ENCODE results near the gene KCNMA1. TPM values are rescaled to one million over a fixed set of nuclear protein-coding genes. Genes with fewer than 3 reads are reported as not detected.

The KCNMA1 gene
- polyA plus RNA-seq, 1 donor: 19.6 TPM

DNA sequence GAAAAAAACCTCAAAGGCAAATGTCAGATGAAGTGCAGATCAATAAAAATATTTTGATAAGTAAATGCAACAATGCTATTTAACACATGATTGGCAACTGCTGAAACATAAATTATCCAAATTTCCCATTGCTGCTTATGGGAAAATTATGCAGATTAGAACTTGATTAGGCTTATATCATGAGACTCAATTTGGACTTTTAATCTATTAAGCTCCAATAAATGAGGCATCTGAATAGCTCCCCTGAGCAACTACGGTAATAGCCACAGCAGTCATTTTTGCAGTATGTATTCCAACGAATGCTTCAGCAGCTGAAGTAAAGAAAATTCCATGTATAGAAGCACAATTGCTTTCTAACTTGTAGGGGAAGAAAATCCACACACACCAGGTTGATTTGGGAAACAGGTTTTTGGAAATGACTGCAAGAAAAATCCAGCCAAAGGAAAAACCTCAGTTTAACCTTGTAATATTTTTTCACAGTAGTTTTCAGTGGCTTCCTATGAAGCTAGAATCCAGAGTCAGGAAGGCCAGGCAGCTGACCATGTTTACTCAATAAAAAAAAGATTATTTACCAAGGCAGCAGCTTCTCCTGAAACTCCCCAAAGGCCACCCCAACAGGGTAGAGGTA, 716.1 kb downstream of the KCNMA1 start:
- Histone ChIP-seq H3K4me1 (ENCODE audit: control insufficient read depth, insufficient read depth, low read length) (no peaks in the 10 kb centered on the region), H3K9me3 (ENCODE audit: control insufficient read depth, low read depth, low read length) (no peaks in the 10 kb centered on the region), H3K27ac (ENCODE audit: low read length) (no peak overlapping the region), H3K27me3 (ENCODE audit: control insufficient read depth, insufficient read depth, low read length) (no peaks in the 10 kb centered on the region), H3K4me3 (ENCODE audit: low read length) (no peak overlapping the region), H3K36me3 (ENCODE audit: control insufficient read depth, insufficient read depth, low read length) (no peaks in the 10 kb centered on the region)
- DNase-seq: no peak
- WGBS (ENCODE audit: insufficient coverage, low lambda C conversion rate): no CpG with 5 or more reads among the region's 2 CpGs

GRCh38 chr10:76920581-76920980, 717.0 kb downstream of the KCNMA1 start:
- no peak overlapping the region for H3K4me3 ChIP-seq (ENCODE audit: low read length)
- no peak for DNase-seq
- no peaks in the 10 kb centered on the region for H3K4me1 ChIP-seq (ENCODE audit: control insufficient read depth, insufficient read depth, low read length)
- H3K27ac ChIP-seq (ENCODE audit: low read length): no peak overlapping the region
- H3K36me3 ChIP-seq (ENCODE audit: control insufficient read depth, insufficient read depth, low read length): no peaks in the 10 kb centered on the region
- no peaks in the 10 kb centered on the region for H3K9me3 ChIP-seq (ENCODE audit: control insufficient read depth, low read depth, low read length)
- H3K27me3 ChIP-seq (ENCODE audit: control insufficient read depth, insufficient read depth, low read length): no peaks in the 10 kb centered on the region
- no CpG with 5 or more reads among the region's 2 CpGs for WGBS (ENCODE audit: insufficient coverage, low lambda C conversion rate)

- Histone ChIP-seq H3K27ac (ENCODE audit: low read length) (no peak overlapping the region), H3K4me1 (ENCODE audit: control insufficient read depth, insufficient read depth, low read length) (no peaks in the 10 kb centered on the region), H3K36me3 (ENCODE audit: control insufficient read depth, insufficient read depth, low read length) (no peaks in the 10 kb centered on the region), H3K27me3 (ENCODE audit: control insufficient read depth, insufficient read depth, low read length) (no peaks in the 10 kb centered on the region), H3K4me3 (ENCODE audit: low read length) (no peak overlapping the region), H3K9me3 (ENCODE audit: control insufficient read depth, low read depth, low read length) (no peaks in the 10 kb centered on the region)
- DNase-seq: no peak
- no CpG with 5 or more reads among the region's 1 CpG for WGBS (ENCODE audit: insufficient coverage, low lambda C conversion rate)
Measured at GRCh38 chr10:76918106-76918505, 719.5 kb downstream of the KCNMA1 start.

DNA sequence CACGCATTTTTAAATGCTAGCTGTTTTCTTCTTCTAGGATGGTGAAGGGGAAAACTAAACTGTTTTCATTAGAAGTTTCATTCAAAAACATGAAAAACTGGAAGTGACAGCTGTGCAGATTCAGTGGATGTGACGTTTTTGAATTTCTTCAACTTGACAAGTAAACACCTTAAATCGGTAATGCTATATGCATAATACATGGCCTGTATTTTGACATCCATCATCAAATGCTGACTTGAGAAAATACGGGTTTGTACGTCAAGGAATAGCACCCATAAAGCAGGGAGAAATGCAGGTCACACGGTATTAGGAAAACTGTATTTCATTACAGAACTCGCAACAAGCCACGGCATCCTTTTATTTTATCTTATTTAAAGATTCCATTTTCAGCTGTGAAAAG, 720.5 kb downstream of the KCNMA1 start:
- no peak for DNase-seq
- Histone ChIP-seq H3K9me3 (ENCODE audit: control insufficient read depth, low read depth, low read length) (no peaks in the 10 kb centered on the region), H3K36me3 (ENCODE audit: control insufficient read depth, insufficient read depth, low read length) (no peaks in the 10 kb centered on the region), H3K27ac (ENCODE audit: low read length) (no peak overlapping the region), H3K4me1 (ENCODE audit: control insufficient read depth, insufficient read depth, low read length) (no peaks in the 10 kb centered on the region), H3K4me3 (ENCODE audit: low read length) (no peak overlapping the region), H3K27me3 (ENCODE audit: control insufficient read depth, insufficient read depth, low read length) (no peaks in the 10 kb centered on the region)
- 96% methylated on average over 3 of the region's 8 CpGs for whole genome bisulfite sequencing (ENCODE audit: insufficient coverage, low lambda C conversion rate)

DNA sequence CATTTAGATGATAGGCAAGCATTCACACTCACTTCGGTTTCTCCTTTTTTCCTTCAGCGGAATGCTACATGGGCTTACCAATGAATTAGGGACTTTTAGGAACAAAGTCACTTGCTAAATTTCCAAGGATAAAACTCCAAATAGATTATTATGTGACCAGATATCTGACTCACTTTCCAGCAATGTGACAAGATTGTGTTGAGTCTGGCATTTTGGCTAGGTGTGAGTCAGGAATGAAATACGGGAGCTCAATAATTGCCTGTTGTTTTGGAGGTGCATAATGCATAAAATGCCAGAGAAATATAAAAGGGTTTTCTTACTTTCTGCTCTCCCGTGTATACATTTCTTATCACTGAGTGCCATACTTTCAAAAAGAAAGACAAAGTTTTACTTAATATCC, 721.1 kb downstream of the KCNMA1 start:
- WGBS (ENCODE audit: insufficient coverage, low lambda C conversion rate): 100% methylated on average over 1 of the region's 4 CpGs
- Histone ChIP-seq H3K27me3 (ENCODE audit: control insufficient read depth, insufficient read depth, low read length) (no peaks in the 10 kb centered on the region), H3K9me3 (ENCODE audit: control insufficient read depth, low read depth, low read length) (no peaks in the 10 kb centered on the region), H3K27ac (ENCODE audit: low read length) (no peak overlapping the region), H3K36me3 (ENCODE audit: control insufficient read depth, insufficient read depth, low read length) (no peaks in the 10 kb centered on the region), H3K4me3 (ENCODE audit: low read length) (no peak overlapping the region), H3K4me1 (ENCODE audit: control insufficient read depth, insufficient read depth, low read length) (no peaks in the 10 kb centered on the region)
- no peak for DNase-seq

DNA sequence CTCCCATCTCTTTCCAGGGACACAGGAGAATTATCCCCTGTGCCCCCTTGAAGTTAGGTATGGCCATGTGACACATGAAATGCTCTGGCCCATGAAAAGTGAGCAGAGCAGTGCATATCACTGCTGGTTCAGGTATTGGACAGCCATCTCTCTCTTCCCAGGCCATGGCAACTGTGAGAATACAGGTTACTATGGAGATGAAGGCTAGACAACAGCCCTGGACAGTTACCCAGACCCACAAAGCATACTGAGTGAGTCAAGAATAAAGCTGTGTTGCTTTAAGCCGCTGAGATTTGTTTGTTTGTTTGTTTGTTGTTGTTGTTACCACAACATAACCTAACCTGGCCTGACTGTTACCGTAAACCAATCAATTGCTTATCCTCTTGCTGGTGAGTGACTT, 722.3 kb downstream of the KCNMA1 start:
- DNase-seq: no peak
- H3K9me3 ChIP-seq (ENCODE audit: control insufficient read depth, low read depth, low read length): no peaks in the 10 kb centered on the region
- no peak overlapping the region for H3K4me3 ChIP-seq (ENCODE audit: low read length)
- no peaks in the 10 kb centered on the region for H3K4me1 ChIP-seq (ENCODE audit: control insufficient read depth, insufficient read depth, low read length)
- WGBS (ENCODE audit: insufficient coverage, low lambda C conversion rate): no CpG with 5 or more reads among the region's 2 CpGs
- no peaks in the 10 kb centered on the region for H3K36me3 ChIP-seq (ENCODE audit: control insufficient read depth, insufficient read depth, low read length)
- no peak overlapping the region for H3K27ac ChIP-seq (ENCODE audit: low read length)
- H3K27me3 ChIP-seq (ENCODE audit: control insufficient read depth, insufficient read depth, low read length): no peaks in the 10 kb centered on the region

DNA sequence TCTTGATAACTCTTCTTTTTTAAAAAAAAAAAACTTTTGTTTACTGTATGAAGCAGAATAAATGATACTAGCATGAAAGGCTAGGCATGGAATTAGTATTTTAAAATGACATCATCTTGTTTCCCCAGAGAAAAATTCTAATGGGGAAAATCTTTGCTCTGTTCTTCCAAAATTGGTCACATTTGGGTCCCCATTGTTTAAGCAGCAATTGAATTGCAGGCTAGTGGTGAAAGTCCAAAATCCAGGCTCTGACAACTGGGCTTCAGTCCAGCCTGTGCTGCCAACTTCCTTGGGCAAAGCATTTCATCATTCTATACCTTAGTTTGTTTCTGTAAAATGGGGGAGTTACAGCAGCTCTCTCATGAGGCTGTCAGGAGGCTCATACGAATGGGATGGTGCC, 726.4 kb downstream of the KCNMA1 start:
- Histone ChIP-seq H3K27ac (ENCODE audit: low read length) (no peak overlapping the region), H3K36me3 (ENCODE audit: control insufficient read depth, insufficient read depth, low read length) (no peaks in the 10 kb centered on the region), H3K27me3 (ENCODE audit: control insufficient read depth, insufficient read depth, low read length) (no peaks in the 10 kb centered on the region), H3K9me3 (ENCODE audit: control insufficient read depth, low read depth, low read length) (no peaks in the 10 kb centered on the region), H3K4me1 (ENCODE audit: control insufficient read depth, insufficient read depth, low read length) (no peaks in the 10 kb centered on the region), H3K4me3 (ENCODE audit: low read length) (no peak overlapping the region)
- WGBS (ENCODE audit: insufficient coverage, low lambda C conversion rate): no CpG with 5 or more reads among the region's 1 CpG
- no peak for DNase-seq

- Histone ChIP-seq H3K27me3 (ENCODE audit: control insufficient read depth, insufficient read depth, low read length) (no peaks in the 10 kb centered on the region), H3K4me1 (ENCODE audit: control insufficient read depth, insufficient read depth, low read length) (no peaks in the 10 kb centered on the region), H3K9me3 (ENCODE audit: control insufficient read depth, low read depth, low read length) (no peaks in the 10 kb centered on the region), H3K4me3 (ENCODE audit: low read length) (no peak overlapping the region), H3K36me3 (ENCODE audit: control insufficient read depth, insufficient read depth, low read length) (no peaks in the 10 kb centered on the region), H3K27ac (ENCODE audit: low read length) (no peak overlapping the region)
- DNase-seq: no peak
- no CpG with 5 or more reads among the region's 8 CpGs for WGBS (ENCODE audit: insufficient coverage, low lambda C conversion rate)
Measured at GRCh38 chr10:76910184-76910962, 727.2 kb downstream of the KCNMA1 start.

DNA sequence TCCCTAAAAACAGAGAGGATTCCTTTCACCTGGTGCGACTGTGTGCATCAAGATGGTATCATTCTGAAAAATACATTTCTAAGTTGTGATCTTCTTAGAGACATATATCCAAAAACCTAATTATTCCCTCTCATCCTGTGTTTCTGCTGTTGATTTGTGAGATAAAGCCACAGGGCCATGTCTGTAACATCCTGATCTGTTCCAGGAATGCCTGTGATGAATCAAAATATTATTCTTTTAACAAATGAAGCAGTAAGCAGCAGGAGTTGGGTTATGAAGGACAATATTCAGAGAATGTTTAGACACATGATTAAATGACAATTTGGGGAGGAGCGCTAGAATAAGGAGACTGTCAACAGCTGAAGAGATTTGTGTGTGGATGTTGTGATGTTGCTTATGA, 731.4 kb downstream of the KCNMA1 start:
- H3K27ac ChIP-seq (ENCODE audit: low read length): no peak overlapping the region
- peaks cover 4% of the 10 kb centered on the region for H3K27me3 ChIP-seq (ENCODE audit: control insufficient read depth, insufficient read depth, low read length)
- H3K36me3 ChIP-seq (ENCODE audit: control insufficient read depth, insufficient read depth, low read length): no peaks in the 10 kb centered on the region
- no peaks in the 10 kb centered on the region for H3K9me3 ChIP-seq (ENCODE audit: control insufficient read depth, low read depth, low read length)
- no peak for DNase-seq
- peaks cover 4% of the 10 kb centered on the region for H3K4me1 ChIP-seq (ENCODE audit: control insufficient read depth, insufficient read depth, low read length)
- no CpG with 5 or more reads among the region's 2 CpGs for WGBS (ENCODE audit: insufficient coverage, low lambda C conversion rate)
- no peak overlapping the region for H3K4me3 ChIP-seq (ENCODE audit: low read length)

GRCh38 chr10:76905251-76905650, 732.4 kb downstream of the KCNMA1 start:
- Histone ChIP-seq H3K27me3 (ENCODE audit: control insufficient read depth, insufficient read depth, low read length) (peaks cover 4% of the 10 kb centered on the region), H3K36me3 (ENCODE audit: control insufficient read depth, insufficient read depth, low read length) (no peaks in the 10 kb centered on the region), H3K4me3 (ENCODE audit: low read length) (no peak overlapping the region), H3K4me1 (ENCODE audit: control insufficient read depth, insufficient read depth, low read length) (peaks cover 4% of the 10 kb centered on the region), H3K9me3 (ENCODE audit: control insufficient read depth, low read depth, low read length) (no peaks in the 10 kb centered on the region), H3K27ac (ENCODE audit: low read length) (no peak overlapping the region)
- no peak for DNase-seq
- no CpG with 5 or more reads among the region's 5 CpGs for WGBS (ENCODE audit: insufficient coverage, low lambda C conversion rate)
